Fibroblast of skin of right quadriceps (primary cell): Measurements from ENCODE around the gene PLEKHA5.
"Not testable (repeated sequence)": the region's sequence is repeated elsewhere in the genome, so short reads cannot be mapped to it uniquely, and the experiment has no call there.

Experiments
- DNase-seq: peaks from one replicate; pipeline ENCODE4 v3.0.0-alpha.2; 2013

The PLEKHA5 gene

DNA sequence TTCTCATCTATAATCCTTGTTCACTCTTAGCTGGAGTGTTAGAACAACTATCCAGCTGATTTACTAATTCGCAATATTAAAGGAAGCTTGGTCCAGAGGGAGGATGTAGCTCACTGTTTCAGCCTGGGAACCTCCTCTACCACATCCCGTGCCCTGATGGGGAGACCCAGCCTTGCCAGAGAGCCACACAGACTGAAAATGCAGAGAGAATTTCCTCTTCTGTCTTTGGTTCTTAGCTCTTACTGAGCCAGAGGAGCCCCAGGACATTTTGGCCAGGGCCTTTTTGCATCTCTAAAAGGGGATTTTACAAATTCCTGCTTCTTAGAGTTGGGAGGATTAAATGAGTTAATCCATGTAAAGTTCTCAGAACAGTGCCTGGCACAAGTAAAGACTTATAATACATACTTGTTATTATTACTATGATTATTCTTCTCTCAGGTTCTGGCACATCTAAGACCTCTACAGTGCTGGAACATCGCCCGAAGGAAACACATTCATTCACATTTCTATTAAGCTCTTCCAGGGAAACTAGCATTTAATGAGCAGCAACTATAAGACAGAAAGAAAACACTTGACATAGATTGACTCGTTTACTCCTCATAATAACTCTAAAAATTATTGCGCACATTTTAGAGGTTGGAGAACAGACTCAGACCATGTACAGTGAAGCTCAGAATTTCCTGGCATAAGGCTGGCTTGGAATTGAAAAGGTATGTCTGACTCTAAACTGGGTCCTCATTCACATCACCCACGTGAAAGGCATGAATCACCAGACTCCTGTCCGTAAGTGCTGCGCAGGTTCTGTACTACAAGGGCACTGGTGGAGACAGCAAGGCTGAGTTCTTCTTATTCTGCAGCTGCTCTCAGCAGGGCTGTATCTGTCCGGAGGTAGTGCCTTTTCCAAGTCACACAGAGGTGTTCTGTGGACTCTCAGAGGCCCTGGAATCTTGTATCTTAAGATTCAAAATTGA lies 282.0 kb downstream of the PLEKHA5 start:
- no peak for DNase-seq

DNA sequence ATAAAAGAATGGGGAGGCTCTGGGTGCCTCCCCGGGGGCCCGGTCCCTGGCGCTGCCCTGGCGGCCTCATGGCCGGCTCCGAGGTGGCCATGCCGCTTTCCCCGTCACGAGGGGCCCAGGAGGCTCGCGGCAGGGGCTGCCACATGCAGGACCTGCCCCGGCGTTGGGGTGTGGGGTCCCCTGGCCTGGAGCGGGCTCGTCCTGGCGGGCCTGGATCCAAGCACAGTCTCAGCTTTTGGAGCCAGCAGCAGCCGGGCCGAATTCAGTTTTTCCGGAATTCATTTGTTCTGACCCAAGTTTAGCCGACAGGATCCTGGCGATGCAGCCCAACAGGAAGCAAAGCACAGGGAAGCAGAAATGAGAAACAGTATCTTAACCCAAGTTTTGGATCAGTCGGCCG lies 283.3 kb downstream of the PLEKHA5 start:
- no peak for DNase-seq

DNA sequence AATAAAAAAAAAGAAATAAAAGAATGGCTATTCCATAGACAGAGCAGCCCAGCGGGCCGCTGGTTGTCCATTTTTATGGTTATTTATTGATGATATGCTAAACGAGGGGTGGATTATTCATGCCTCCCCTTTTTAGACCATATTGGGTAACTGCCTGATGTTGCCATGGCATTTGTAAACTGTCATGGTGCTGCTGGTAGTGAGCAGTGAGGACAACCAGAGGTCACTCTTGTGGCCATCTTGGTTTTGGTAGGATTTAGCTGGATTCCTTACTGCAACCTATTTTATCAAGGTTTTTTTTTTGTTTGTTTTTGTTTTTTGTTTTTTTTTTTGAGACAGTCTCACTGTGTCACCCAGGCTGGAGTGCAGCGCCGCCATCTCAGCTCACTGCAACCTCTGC lies 284.0 kb downstream of the PLEKHA5 start:
- not testable (repeated sequence) for DNase-seq

DNA sequence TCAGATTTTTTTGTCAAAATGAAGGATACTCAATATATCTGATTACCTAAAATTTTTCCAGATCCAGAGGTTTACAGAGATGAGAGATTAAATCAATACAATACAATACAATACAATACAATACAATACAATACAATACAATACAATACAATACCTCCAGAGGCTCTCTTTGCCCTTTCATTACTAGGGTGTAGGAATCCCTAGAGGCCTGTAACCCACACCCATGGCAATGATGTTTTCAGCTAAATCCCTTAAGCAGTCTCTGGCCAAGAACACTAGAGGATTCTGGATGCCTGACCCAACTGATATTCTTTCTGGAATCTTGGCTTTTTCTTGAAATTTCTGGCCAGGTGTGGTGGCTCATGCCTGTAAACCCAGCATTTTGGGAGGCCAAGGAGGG lies 286.0 kb downstream of the PLEKHA5 start:
- no peak for DNase-seq

DNA sequence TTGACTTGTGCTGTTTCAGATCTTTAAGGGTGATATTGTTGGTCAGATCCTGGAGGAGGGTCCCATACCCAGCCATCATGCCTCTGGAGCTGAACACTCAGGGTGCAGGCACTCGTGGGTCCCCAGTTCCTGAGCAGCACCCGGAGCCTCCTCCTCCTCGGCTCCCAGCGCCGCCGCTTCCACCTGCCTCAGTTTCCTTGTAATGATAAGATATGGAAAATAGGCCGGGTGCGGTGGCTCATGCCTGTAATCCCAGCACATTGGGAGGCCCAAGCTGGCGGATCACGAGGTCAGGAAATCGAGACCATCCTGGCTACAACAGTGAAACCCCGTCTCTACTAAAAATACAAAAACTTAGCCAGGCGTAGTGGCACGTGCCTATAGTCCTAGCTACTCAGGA lies 289.6 kb downstream of the PLEKHA5 start:
- DNase-seq, result no peak

DNA sequence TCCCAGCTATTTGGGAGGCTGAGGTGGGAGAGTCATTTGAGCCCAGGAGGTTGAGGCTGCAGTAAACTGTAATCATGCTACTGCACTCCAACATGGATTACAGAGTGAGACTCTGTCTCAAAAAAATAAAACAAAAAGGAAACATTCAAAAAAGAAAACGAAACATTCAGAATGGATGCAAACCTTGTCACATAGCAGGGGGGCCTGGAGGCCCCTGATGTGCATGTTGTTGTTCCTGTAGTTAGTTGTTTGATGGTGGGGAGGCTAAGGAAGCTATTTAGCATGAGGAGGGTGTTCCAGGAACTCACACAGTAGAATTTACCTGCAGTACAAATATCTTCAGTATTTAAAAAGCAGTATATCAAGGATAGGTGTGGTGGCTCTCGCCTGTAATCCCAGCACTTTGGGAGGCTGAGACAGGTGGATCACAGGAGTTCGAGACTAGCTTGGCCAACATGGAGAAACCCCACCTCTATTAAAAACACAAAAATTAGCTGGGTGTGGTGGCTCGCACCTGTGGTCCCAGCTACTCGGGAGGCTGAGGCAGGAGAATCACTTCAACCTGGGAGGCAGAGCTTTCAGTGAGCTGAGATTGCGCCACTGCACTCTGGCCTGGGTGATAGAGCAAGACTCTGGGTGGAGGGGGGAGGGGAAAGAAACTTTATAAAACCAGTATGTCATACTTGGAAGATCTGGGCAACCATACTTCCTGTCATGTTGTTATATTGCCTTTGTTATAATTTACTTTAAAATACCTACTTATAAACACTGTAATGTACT lies 292.2 kb downstream of the PLEKHA5 start:
- no peak for DNase-seq

DNA sequence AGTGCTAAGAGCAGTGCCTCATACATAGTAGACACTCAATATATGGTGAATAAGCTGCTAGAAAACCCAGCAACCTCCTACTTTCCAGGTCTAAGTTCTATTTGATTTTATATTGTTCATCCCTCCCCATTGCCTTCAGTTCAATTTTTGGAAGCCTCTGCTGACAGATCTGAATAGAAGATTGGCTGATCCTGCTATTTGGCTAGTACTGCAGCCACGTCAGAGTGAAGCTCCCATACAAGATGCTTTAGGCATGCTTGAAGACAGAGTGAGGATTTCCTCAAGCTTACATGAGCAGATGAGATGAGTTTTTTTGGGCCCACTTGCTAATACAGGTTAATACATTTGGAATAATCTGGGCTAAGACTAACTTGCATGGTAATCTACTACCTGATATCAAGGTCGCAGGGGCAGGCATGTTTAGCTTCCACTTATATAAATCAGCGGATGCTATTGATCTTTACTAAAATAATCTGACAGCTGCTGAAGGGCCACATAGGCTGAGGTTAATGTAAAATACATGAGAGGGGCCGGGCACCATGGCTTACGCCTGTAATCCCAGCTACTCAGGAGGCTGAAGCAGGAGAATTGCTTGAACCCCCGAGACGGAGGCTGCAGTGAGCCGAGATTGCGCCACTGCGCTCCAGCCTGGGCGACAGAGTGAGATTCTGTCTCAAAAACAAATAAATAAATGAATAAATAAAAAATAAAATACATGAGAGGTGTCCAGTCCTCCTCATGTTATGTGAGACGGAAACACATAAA lies 293.8 kb downstream of the PLEKHA5 start:
- DNase-seq, result no peak
